NCI-H2171 treated with DMSO at 0.1 percent for 48 hours (cell line): ENCODE data around the gene EYA2.

Experiments
- DNase-seq: peaks from one replicate; lab custom pipeline; 2025; lab: John Stamatoyannopoulos, UW

Gene EYA2

GRCh38 chr20:46979603-46980241 is 85.1 kb downstream of the EYA2 start:
- DNase-seq, result peak; percentile 79

- DNase-seq, result no peak
These were observed 86.5 kb downstream of the EYA2 start for GRCh38 chr20:46981184-46981583.

GRCh38 chr20:46983466-46983865 is 88.8 kb downstream of the EYA2 start:
- no peak for DNase-seq

GRCh38 chr20:46984405-46984804 is 89.8 kb downstream of the EYA2 start:
- DNase-seq, result no peak

GRCh38 chr20:46985250-46985649 is 90.6 kb downstream of the EYA2 start:
- DNase-seq, result no peak

- DNase-seq, result no peak
These were observed 91.0 kb downstream of the EYA2 start for GRCh38 chr20:46985671-46986070.

GRCh38 chr20:46987001-46987400 is 92.4 kb downstream of the EYA2 start:
- DNase-seq, result no peak

GRCh38 chr20:46990017-46990595 is 95.5 kb downstream of the EYA2 start:
- no peak for DNase-seq

GRCh38 chr20:46990596-46991104 is 96.0 kb downstream of the EYA2 start:
- no peak for DNase-seq

GRCh38 chr20:46991168-46991567 is 96.5 kb downstream of the EYA2 start:
- DNase-seq, result no peak

- DNase-seq, result no peak
These were observed 97.4 kb downstream of the EYA2 start for GRCh38 chr20:46991880-46992639.

- peak; percentile 85 for DNase-seq
These were observed 98.0 kb downstream of the EYA2 start for GRCh38 chr20:46992640-46993035.

- DNase-seq, result no peak
These were observed 98.9 kb downstream of the EYA2 start for GRCh38 chr20:46993465-46994095.

GRCh38 chr20:46994341-46994740 is 99.7 kb downstream of the EYA2 start:
- DNase-seq, result no peak

GRCh38 chr20:46995561-46996142 is 101.0 kb downstream of the EYA2 start:
- peak; percentile 98 for DNase-seq

- DNase-seq, result no peak
These were observed 102.5 kb downstream of the EYA2 start for GRCh38 chr20:46997187-46997586.

GRCh38 chr20:46998477-46999240 is 104.0 kb downstream of the EYA2 start:
- DNase-seq, result peak; percentile 38

GRCh38 chr20:46999801-47000465 is 105.3 kb downstream of the EYA2 start:
- peak; percentile 89 for DNase-seq

- DNase-seq, result no peak
These were observed 108.6 kb downstream of the EYA2 start for GRCh38 chr20:47003223-47003622.

GRCh38 chr20:47004179-47004578 is 109.5 kb downstream of the EYA2 start:
- no peak for DNase-seq
